ENCODE data around the gene RGS16.
"Not testable (repeated sequence)": the region's sequence is repeated elsewhere in the genome, so short reads cannot be mapped to it uniquely, and the experiment has no call there.

Gene RGS16, protein sequence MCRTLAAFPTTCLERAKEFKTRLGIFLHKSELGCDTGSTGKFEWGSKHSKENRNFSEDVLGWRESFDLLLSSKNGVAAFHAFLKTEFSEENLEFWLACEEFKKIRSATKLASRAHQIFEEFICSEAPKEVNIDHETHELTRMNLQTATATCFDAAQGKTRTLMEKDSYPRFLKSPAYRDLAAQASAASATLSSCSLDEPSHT

DNA sequence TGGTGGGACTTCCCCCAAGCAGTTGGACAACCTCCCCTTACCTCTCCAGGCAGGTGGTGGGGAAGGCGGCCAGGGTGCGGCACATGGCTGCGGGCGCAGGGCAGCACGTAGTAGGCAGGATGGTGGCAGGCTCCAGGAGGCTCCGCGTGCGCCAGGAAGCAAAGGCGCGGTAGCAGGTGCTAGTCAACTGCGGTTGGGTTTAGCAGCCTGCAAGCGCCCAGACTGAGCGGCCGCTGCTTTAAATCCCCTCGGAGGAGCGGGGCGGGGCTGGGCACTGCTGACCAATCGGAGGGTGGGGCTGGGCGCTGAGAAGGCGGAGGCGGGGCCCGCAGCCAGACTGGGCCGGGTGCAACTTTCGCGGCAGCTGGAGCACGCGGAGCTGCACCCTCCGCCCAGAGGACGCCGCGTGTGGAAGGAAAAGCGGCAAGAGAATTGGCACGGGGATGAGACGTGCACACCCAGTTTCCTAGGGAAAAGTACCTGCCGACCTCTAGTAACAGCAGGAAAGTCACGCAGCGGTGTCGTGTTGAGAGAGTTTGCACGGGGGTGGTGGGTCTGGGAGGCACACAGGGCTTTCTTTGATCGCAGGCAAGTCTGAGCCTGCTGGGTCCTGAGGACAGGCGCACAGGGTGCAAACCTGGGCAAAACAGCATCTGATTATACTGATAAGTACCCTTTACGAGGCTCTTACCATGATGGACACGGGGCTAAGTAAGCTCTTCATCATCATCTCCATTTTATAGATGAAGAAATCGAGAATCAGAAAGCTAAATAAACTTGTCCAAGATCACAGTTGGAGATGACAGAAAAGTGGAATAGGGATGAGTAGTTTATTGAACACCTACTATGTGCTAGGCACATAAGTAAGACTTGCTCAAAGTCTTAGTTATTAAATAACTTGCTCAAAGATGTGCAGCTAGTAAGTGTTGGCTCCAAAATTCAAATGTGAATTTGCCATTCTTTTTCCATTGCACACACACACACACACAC, at the start of gene RGS16:
Gene RGS16 (minus strand): TSS at position 215 of the 990 bp plus-strand sequence. CDS start 130 bp downstream, at position 85.
- DNase-seq (ENCODE audit: low read depth), result peak; percentile 87

DNA sequence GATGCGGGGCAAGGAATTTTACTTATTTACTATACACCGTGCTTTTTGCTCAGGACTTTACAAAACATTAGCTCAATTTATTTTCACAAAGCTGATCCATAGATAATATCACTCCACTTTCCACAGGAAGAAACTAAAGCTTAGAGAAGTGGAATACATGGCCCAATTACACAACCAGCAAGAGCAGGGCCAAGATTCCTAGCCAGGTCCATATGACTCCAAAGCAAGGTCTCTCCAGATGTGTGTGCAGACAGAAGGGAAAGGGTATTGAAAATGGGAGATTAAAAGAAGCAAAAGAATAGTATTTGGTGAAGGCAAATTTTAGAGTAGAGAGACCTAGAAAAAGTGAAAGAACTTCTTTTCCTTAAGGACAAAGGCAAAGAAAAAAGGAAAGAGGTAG, 49.8 kb upstream of the RGS16 start:
- no peak for DNase-seq (ENCODE audit: low read depth)

DNA sequence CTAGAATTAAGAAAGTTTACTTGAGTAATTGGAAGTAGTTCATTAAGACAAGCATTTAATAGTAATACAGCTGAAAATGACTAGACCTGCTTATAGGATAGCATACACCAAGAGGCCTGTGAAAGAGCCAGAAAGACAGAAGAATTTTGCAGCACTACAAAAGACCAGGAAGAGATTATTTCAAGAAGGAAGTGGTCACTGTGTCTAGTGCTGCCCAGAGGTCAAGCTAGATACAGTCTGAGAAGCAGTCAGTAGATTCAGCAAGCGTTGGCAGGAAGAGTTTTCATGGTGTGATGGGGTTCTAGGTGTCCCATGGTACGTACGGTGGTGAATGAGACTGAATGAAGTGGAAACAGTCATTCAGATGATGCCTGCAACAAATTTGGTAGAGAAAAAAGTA, 48.7 kb upstream of the RGS16 start:
- no peak for DNase-seq (ENCODE audit: low read depth)

DNA sequence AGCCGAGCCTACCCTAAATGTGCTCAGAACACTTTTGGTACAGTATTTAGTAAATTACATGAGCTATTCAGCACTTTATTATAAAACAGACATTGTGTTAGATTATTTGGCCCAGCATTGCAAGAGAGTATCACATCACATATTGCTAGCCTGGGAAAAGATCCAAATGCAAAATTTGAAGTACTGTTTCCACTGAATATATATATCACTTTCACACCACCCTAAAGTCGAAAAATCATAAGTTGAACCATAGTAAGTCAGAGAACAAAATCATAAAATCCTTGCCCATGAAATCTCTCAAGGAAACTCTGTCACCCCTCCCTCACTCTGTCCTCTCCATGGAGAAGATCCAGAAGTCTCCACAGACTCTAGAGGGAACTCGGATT, 47.1 kb upstream of the RGS16 start:
- DNase-seq (ENCODE audit: low read depth), result no peak

DNA sequence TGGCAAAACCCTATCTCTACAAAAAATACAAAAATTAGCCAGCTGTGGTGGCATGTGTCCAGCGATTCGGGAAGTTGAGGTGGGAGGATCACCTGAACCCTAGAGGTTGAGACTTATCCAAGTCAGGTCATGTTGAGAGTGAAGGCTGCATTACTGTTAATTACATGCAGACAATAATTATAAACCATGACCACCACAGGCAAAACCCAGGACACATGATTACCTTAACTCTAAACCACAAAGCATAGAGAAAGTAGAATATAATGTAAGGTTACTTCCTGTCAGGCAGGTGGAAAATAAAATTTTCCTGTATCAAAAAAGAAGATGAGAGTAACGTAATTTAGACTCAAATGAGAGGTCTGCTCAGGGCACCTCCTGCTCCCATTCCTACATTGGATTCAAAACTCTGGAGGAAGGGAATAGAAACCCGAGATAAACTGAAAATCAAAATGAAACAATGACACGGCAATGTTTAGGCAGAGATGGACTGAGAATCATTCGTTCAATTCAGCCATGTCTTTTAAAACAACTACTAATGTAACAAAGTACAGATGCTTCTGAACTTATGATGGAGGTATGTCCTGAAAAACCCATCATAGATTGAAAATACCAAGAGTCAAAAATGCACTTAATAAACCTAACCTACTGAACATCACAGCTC, 46.6 kb upstream of the RGS16 start:
- DNase-seq (ENCODE audit: low read depth), result no peak

DNA sequence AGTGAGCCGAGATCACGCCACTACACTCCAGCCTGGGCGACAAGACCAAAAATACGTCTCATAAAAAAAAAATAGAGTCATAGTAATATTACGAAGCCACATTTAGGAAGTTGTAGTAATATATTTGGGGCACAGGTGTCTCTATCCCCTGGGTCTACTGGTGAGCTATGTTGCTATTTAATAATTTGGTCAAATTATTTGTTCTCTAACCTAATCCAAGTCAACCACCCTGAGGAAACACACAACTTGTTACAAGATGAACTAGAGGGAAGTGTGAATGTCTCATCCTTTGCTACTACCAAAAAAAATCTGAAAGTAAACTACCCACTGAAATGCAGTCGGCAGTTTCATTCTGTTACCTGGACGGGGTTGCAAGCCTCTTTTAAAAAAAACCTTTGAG, 44.9 kb upstream of the RGS16 start:
- DNase-seq (ENCODE audit: low read depth), result no peak

DNA sequence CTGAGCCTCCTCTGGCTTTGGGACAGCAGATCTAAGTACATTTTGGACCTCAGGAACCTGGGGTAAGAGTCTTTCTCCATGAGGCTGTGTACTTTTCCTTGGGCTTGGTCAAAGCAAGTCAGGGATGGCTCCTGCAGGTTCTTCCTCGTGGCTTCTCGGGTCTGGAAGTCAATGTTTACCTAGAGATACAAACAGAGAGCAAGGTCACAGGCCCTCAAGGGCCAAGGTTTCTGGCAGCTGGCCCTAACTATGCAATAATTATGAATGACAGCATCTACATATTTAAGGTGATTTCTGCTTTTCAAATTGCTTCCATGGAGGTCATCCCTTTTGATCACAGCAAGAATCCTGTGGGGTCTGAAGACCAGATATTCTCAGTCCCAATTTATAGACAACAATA, 42.5 kb upstream of the RGS16 start:
- DNase-seq (ENCODE audit: low read depth), result no peak

DNA sequence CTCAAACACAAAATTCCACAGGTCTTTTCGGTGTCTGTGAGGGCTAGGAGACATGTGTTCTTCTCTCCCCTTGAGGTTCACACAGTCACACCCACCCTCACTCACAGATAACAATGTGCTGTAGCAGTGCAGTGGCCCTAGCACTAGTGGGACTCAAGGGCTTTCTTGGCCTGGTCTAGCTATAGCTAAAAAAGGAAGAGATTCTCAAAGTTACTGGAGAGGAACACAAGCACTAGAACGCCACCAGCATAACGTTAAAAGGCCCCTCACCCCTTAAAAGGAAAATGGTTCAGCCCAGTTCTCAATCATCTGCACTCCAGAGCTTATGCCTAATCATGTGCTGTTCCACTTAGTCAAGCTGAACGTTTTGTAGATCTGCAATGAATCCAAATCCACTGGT, 40.7 kb upstream of the RGS16 start:
- no peak for DNase-seq (ENCODE audit: low read depth)

DNA sequence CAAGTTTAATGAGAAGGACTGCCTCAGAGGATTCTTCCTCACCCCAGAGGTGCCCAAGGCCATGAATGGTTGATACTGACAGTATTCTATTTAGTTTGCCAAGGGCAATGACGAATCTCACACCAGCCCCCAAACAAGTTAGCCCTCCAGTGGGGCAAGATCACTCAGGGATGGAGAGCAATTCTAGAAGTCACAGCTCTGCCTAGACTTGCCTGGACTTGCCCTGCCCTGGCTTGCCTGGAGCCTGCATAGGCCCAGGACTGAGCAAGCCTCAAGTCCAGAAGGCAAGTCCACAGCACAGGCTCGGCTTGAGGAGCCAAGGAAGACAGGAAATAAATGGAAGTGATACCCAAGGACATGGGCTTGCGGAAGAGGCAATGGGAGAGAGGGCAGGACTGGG, 39.5 kb upstream of the RGS16 start:
- DNase-seq (ENCODE audit: low read depth), result no peak

DNA sequence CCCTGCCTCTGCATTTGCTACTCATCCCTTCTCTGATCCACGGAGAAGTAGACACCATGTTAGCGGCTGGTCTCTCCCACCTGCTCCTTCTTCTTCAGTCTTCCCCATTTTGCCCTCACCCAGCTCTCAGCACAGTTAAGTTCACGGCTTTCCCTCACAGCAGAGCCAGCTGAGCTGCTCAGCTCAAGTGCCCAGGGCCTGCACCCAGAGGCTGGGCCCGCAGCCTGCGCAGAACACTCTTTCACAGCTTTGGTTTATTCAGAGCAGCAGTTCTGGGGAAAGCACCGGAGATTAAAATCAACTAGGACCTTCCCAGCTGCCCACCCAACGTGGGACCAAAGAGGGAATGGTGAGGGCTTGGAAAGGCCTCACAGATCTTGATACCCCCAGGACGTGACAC, 38.3 kb upstream of the RGS16 start:
- no peak for DNase-seq (ENCODE audit: low read depth)

DNA sequence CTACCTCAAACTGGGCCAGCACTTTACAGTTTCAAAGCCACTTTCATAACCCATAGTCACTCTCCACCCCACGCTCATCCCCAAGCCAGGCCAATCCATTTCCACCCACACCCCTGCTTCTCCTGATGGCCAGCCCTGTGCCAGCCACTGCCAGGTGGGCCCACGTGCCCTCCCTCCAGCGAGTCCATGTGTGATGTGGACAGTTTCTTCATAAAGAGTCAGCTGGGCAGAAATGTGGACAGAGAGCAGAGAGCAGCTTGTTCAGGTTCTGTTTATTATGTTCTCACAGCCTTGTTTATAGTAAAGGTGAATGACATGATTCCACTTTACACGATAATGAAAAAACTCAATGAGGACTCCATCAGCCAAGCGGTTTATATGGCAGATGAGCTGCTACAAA, 37.4 kb upstream of the RGS16 start:
- DNase-seq (ENCODE audit: low read depth), result no peak

DNA sequence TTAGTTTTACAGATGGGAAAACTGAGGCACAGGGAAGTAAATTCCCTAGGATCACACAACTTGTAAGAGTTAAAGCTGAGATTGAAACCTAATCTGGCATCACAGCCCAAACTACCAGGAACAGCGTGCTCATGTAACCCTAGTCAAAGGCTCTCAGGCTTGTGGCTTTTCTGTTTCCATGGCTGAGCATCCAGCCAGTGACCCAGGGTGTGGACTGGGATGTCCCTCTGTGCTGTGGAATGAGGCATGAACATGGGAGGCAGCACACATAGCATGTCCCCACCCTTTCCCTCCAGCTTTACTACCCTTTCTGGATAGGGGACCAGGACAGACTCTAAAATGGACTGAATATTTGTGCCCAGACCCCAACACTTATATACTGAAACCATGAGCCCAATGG, 35.1 kb upstream of the RGS16 start:
- DNase-seq (ENCODE audit: low read depth), result no peak

DNA sequence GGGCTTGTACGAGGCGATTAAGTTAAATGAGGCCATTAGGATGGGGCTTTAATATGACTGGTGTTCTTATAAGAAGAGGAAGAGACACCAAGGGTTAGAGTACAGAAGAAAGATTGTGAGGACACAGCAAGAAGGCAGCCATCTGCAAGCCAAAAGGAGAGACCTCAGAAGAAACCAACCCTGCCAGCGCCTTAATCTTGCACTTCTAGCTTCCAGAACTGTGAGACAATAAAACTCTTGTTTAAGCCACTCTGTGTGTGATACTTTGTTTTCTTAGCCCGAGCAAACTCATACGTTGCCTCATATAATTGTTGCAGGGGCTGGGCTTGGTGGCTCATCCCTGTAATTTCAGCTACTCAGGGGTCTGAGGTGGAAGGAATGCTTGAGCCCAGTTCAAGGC, 33.6 kb upstream of the RGS16 start:
- DNase-seq (ENCODE audit: low read depth), result no peak

DNA sequence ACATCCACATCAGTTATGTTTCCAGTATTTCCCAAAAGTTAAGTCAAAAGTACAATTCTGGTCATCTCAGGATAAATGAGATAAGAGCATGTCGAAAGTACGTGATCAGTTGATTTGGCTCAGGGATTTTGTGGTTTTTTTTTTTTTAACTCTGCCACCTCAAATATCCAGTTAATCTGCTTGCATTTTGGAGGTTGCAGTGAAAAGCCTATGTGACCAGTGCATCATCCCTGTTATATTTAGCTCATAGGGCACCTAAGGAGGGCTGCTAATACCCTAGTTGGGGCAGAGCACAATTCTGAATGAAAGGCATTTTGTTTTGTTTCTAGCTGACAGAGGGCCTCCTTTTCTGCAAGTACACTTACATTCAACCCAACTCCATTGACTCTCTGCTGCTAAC, 31.7 kb upstream of the RGS16 start:
- no peak for DNase-seq (ENCODE audit: low read depth)

DNA sequence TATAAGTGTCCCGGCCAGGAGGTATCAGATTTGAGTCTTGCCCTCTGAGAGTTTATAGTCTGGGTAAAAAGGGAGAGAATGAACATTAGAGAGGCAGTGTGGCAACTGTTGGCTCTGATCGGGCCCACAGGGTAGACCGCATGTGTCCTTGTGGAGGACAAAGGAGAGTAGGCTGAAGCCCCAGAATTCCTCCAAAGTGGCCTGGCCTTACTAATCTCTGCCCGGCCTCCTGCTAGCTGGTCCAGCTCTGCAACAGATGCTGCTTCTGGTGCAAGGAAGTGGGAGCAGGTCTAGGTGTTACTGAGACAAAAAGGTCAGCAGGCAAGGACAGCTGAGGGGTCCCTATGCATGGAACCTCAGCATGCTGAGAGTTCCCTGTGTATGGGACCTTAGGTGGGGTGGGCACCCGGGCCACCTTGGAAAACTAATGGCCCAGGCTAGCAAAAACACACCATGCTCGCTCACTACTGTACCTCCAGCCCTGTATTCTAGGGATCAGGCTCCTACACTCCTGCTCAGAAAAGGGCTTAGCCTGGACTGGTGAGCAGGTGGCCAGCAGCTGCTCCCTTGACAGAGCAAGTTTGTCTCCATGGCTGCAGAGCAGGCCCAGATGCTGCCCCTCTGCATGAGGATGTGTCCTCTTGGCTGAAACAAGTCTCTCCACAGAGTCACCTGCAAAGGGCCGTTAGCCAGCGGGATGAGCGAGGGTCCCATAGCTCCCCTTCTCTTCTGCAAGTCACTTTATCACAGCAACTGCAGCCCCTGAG, 30.3 kb upstream of the RGS16 start:
- no peak for DNase-seq (ENCODE audit: low read depth)

DNA sequence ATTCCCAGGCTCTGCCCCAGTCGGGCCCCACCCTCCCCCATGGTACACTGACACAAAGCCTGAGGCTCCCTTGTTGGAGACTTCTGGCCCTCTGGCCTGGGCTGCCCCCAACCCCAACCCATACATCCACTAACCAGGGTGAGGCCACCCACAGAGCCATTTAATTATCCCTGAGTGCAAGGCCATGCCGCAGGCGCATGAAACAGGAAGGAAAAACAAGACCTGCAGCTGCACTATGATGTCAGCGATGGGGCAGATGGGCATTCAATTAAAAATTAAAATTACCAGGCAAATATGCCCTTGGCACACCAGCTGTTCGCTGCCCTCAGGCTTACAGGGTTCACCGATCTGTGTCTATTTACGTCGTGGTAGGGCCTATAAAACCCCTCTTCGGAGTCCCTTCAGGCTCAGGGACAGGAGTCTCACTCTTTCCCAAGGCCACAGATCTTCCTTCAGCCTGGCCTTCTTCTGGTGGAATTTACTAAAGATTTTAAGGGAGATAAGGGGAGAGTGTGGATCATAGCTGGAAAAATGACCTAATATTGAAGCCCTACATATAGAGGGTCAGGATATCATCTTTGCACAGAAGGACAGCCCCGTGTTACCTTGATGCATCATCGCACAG, 29.6 kb upstream of the RGS16 start:
- DNase-seq (ENCODE audit: low read depth), result no peak

DNA sequence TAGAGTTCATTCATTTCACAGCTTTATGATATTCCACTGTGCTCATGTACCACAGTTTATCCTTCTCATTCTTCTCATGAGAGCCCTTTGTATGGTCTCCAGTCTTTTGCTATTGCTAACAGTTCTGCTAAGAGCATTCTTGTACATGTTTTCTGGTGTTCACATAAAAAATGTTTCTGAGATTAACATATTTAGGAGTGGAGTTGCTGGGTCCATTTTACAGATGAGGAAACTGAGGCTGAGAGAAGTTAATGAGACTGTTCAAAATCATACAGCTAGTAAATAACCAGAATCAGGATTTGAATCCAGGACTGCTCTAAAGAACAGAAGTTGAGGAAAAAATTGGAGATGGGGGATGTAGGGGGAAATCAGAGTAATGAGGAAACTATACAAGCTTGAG, 28.8 kb upstream of the RGS16 start:
- DNase-seq (ENCODE audit: low read depth), result no peak

DNA sequence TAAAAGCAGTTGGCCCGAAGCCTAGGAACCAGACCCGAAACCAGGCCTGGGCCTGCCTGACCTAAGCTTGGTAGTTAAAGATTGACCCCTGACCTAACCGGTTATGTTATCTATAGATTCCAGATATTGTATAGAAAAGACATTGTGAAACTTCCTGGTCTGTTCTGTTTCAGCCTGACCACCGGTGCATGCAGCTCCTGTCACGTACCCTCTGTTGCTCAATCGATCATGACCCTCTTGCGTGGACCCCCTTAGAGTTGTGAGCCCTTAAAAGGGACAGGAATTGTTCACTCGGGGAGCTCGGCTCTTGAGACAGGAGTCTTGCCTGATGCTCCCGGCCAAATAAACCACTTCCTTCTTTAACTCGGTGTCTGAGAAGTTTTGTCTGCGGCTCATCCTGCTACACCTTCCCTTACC, 28.3 kb upstream of the RGS16 start:
- not testable (repeated sequence) for DNase-seq (ENCODE audit: low read depth)

DNA sequence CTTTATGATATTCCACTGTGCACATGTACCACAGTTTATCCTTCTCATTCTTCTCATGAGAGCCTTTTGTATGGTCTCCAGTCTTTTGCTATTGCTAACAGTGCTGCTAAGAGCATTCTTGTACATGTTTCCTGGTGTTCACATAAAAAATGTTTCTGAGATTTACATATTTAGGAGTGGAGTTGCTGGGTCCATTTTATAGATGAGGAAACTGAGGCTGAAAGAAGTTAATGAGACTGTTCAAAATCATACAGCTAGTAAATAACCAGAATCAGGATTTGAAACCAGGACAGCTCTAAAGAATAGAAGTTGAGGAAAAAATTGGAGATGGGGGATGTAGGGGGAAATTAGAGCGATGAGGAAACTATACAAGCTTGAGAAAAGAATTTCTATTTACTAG, 27.8 kb upstream of the RGS16 start:
- DNase-seq (ENCODE audit: low read depth), result no peak

DNA sequence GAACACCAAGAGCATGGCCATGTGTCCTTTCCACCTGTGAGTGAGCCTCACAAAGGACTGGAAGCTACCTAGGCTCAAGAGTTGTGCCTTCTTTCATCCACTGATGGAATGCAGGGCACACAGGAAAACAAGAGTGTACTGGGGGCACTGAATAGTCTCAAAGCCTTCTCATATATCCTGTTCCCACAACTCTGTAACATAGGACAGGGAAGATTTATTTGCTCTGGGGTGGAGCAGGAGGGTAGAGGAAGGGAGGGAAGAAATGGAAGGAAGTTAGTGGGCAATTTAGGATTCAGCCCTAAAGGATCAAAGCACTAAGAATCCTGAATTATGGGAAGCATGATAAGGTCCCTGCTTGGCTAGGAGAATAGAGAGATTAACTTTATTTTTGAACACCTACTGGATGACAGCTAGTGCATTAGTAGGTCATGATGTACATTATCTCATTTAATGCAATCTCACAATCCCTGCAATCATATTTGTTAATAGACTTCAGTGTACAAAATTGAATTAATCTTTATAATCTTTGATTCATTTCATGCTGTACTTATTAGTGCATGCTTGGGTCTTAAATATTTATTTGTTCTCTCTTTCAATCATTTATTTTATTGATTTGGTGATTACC, 27.0 kb upstream of the RGS16 start:
- DNase-seq (ENCODE audit: low read depth), result no peak

DNA sequence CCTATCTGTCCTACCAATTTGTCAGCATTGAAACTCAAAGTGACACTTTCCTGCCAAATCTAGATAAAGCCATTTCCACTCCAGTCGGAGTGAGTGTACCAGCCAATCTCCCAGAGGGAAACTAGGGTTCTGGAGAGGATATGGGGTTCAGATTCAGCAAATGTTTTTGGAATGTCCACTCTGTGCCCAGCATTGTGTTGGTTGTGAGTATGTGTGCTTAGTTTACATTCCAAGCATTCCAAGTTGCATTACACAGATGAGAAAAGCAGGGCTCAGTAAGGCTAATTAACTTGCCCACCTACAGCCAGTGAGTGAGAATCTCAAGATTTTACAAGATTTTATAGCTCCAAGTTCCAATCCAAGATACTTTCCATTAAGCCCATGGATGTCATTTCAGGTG, 26.4 kb upstream of the RGS16 start:
- DNase-seq (ENCODE audit: low read depth), result no peak
